OCI-LY7 (cell line): ENCODE measurements around the gene LTA4H. TPM values are rescaled to one million over a fixed set of nuclear protein-coding genes. Genes with fewer than 3 reads are reported as not detected.

Experiments used
- BruUV-seq: library from RNA; stranded (reverse); fragments of 400-500 nt; replicated peaks from 2 replicates; lab custom pipeline; 2021; lab: Mats Ljungman, UMichigan
- CTCF ChIA-PET: fragments of 300-600 bp; sonication (Branson Sonifier 250); formaldehyde crosslinking; loops from one replicate; lab custom pipeline; 2022; ENCODE audit warnings: antibody characterized with exemption; ENCODE audit not compliant: unreplicated experiment; lab: Charles Lee
- POLR2A ChIA-PET: fragments of 300-600 bp; sonication (Branson Sonifier 250); formaldehyde crosslinking; loops from one replicate; lab custom pipeline; 2022; ENCODE audit warnings: antibody characterized with exemption; lab: Charles Lee
- DNase-seq: peaks from one replicate; pipeline ENCODE4 v3.0.0-alpha.2; 2015; ENCODE audit warnings: low spot score
- H2AFZ ChIP-seq: fragments of 200-600 bp; sonication (generic), shearing (Covaris generic); 2 replicates; pipeline ENCODE4 v1.6.1; 2014; ENCODE audit warnings: mild to moderate bottlenecking, antibody characterized with exemption, low read length, moderate library complexity
- H3K27ac ChIP-seq: fragments of 200-600 bp; sonication (generic); 2 replicates; pipeline ENCODE4 v1.5.1; 2014; ENCODE audit warnings: mixed run types, low read depth, mild to moderate bottlenecking, moderate library complexity, low read length, inconsistent platforms; ENCODE audit not compliant: poor library complexity, severe bottlenecking
- H3K36me3 ChIP-seq: fragments of 200-600 bp; sonication (generic); 2 replicates; pipeline ENCODE4 v1.6.1; 2014; ENCODE audit warnings: mild to moderate bottlenecking, antibody characterized with exemption, low read length, moderate library complexity, mixed read lengths; ENCODE audit not compliant: insufficient read depth
- H3K4me1 ChIP-seq: fragments of 200-600 bp; sonication (generic); 2 replicates; pipeline ENCODE4 v1.5.1; 2014; ENCODE audit warnings: mild to moderate bottlenecking, low read length; ENCODE audit not compliant: insufficient read depth, poor library complexity, severe bottlenecking
- H3K4me2 ChIP-seq: fragments of 200-600 bp; sonication (generic); 2 replicates; pipeline ENCODE4 v1.6.1; 2014; ENCODE audit warnings: mild to moderate bottlenecking, low read length
- H3K4me3 ChIP-seq: fragments of 200-600 bp; sonication (generic); 2 replicates; pipeline ENCODE4 v1.5.1; 2014; ENCODE audit warnings: mild to moderate bottlenecking, low read depth, low read length; ENCODE audit not compliant: poor library complexity, severe bottlenecking
- H3K79me2 ChIP-seq: fragments of 200-600 bp; sonication (generic); 2 replicates; pipeline ENCODE4 v1.6.1; 2016; ENCODE audit warnings: low read depth, mild to moderate bottlenecking, low read length, moderate library complexity, mixed read lengths; ENCODE audit not compliant: insufficient read depth
- H3K9me2 ChIP-seq: fragments of 200-600 bp; sonication (generic); 2 replicates; pipeline ENCODE4 v1.6.1; 2016; ENCODE audit warnings: mild to moderate bottlenecking, low read length, mixed read lengths; ENCODE audit not compliant: insufficient read depth
- H3K9me3 ChIP-seq: fragments of 200-600 bp; sonication (generic); 2 replicates; pipeline ENCODE4 v1.6.1; 2014; ENCODE audit warnings: mild to moderate bottlenecking, mixed run types, low read length, mixed read lengths
- H4K20me1 ChIP-seq: fragments of 200-600 bp; sonication (generic); 2 replicates; pipeline ENCODE4 v1.6.1; 2014; ENCODE audit warnings: mild to moderate bottlenecking, antibody characterized with exemption, low read length, moderate library complexity, mixed read lengths; ENCODE audit not compliant: insufficient read depth
- EZH2phosphoT487 ChIP-seq: fragments of 200-600 bp; sonication (generic); IDR thresholded peaks from 2 replicates; pipeline ENCODE4 v1.6.1; 2018; ENCODE audit warnings: low read depth, borderline replicate concordance, mild to moderate bottlenecking, mixed run types, antibody characterized with exemption, low read length, moderate library complexity, mixed read lengths
- intact Hi-C: fragments of 100-400 bp; cut with micrococcal nuclease; formaldehyde crosslinking; loops from one replicate; pipeline ENCODE4 v1.10.0; 2022; ENCODE audit not compliant: unreplicated experiment
- total RNA-seq, 2 experiments: library from RNA; depleted of rRNA in 1 of 2; stranded (reverse); fragments of >200 nt in 1 of 2; shearing (Covaris generic) in 1 of 2; gene quantifications; 2 replicates each; pipeline ENCODE4 v1.2.3, GENCODE V29; 2014 to 2022
- TF ChIP-seq, protein P1 (sequence below): fragments of 200-600 bp; sonication (generic); conservative IDR thresholded peaks from 2 replicates; pipeline ENCODE4 v1.5.1; 2014; ENCODE audit warnings: mild to moderate bottlenecking, antibody characterized with exemption, low read length, moderate library complexity, mixed read lengths

The LTA4H gene
- total RNA-seq, 2 experiments from 2014 or later, result 86.7 to 122 TPM

DNA sequence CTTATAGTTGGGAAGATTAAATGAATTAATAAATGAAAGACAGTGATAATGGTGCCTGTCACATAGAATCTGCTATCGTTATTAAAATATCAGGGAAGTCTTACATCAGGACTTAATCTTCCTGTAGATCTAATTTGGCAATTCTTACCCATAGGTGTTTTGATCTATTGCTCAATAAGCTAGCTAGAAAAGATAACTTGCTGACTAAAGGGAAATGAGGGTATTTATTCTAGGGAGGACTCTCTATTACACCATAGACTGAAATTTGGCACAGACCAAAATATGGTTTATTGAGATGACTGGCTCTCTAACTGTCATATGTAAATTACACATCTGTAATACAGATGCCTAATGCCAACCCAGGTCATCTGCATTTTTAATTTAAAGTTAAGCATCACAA is 50.7 kb downstream of the LTA4H start:
- intact Hi-C loops, result no loop called here
- CTCF ChIA-PET, result no interaction called here
- BruUV-seq, result no TSS peak

DNA sequence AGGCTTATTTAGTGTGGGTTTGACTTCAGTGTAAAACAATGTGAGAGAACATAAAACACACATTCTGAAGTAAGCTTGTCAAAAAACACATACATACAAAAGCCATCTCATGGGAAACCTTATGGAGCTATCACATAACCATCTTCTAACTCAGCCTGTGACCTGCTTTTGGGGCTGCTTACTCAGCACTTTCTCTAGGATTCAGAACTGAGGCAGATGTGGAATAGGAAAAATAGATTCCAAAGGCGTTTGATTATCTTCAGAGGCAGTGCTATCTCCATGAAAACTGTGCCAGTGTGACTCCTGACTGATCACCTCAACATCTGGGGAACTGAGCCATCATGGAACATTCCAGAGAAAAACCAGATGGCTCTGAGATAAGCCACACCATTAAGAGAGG is 52.8 kb downstream of the LTA4H start:
- POLR2A ChIA-PET, result no interaction called here
- no peak overlapping the region for H2AFZ ChIP-seq
- H3K4me1 ChIP-seq, result no peaks in the 10 kb centered on the region
- H4K20me1 ChIP-seq, result no peaks in the 10 kb centered on the region
- H3K79me2 ChIP-seq, result no peaks in the 10 kb centered on the region
- CTCF ChIA-PET, result no interaction called here
- no peak for DNase-seq
- H3K9me2 ChIP-seq, result no peaks in the 10 kb centered on the region
- intact Hi-C loops, result no loop called here
- no peaks in the 10 kb centered on the region for H3K9me3 ChIP-seq
- H3K4me2 ChIP-seq, result no peak overlapping the region
- H3K36me3 ChIP-seq, result no peaks in the 10 kb centered on the region
- H3K27ac ChIP-seq, result no peak overlapping the region
- no TSS peak for BruUV-seq
- no peak overlapping the region for H3K4me3 ChIP-seq
- no peak for TF ChIP-seq EZH2phosphoT487

More for the DNA sequence above, 50.7 kb downstream of the LTA4H start:
- TF ChIP-seq EZH2phosphoT487, result no peak
- TF ChIP-seq, protein P1, sequence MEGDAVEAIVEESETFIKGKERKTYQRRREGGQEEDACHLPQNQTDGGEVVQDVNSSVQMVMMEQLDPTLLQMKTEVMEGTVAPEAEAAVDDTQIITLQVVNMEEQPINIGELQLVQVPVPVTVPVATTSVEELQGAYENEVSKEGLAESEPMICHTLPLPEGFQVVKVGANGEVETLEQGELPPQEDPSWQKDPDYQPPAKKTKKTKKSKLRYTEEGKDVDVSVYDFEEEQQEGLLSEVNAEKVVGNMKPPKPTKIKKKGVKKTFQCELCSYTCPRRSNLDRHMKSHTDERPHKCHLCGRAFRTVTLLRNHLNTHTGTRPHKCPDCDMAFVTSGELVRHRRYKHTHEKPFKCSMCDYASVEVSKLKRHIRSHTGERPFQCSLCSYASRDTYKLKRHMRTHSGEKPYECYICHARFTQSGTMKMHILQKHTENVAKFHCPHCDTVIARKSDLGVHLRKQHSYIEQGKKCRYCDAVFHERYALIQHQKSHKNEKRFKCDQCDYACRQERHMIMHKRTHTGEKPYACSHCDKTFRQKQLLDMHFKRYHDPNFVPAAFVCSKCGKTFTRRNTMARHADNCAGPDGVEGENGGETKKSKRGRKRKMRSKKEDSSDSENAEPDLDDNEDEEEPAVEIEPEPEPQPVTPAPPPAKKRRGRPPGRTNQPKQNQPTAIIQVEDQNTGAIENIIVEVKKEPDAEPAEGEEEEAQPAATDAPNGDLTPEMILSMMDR, result no peak
- no peak for DNase-seq
- POLR2A ChIA-PET, result no interaction called here
- H3K4me3 ChIP-seq, result no peak overlapping the region
- no peaks in the 10 kb centered on the region for H4K20me1 ChIP-seq
- no peaks in the 10 kb centered on the region for H3K9me3 ChIP-seq
- H3K4me1 ChIP-seq, result no peaks in the 10 kb centered on the region
- no peak overlapping the region for H3K4me2 ChIP-seq
- no peaks in the 10 kb centered on the region for H3K79me2 ChIP-seq
- no peak overlapping the region for H3K27ac ChIP-seq
- no peak overlapping the region for H2AFZ ChIP-seq
- H3K36me3 ChIP-seq, result no peaks in the 10 kb centered on the region
- no peaks in the 10 kb centered on the region for H3K9me2 ChIP-seq

DNA sequence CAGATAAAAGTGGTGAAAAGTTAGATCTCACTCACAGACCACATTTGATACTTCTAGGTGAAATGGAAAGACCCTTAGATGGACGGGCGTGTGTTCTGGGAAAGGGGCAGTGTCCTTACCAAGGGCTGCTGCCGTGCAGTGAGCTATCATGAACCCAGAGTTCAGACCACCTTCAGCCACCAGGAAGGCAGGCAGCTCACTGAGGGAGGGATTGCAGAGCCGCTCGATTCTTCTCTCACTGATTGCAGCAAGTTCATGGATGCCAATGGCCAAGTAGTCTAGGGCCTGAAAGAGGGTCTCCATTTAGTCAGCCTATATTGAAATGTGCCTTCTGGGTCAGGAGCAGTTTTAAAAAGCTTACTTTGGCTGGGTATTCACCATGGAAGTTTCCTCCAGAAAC is 55.0 kb downstream of the LTA4H start:
- Histone ChIP-seq H3K4me3 (no peak overlapping the region), H3K79me2 (no peaks in the 10 kb centered on the region), H3K27ac (no peak overlapping the region), H2AFZ (no peak overlapping the region), H3K9me2 (no peaks in the 10 kb centered on the region), H3K4me1 (no peaks in the 10 kb centered on the region), H3K4me2 (no peak overlapping the region), H3K36me3 (no peaks in the 10 kb centered on the region), H4K20me1 (no peaks in the 10 kb centered on the region), H3K9me3 (no peaks in the 10 kb centered on the region)
- DNase-seq, result no peak
- ChIA-PET POLR2A (interaction anchor here (0.6 to 1.1 kb wide), 5 partner anchors 39 to 1334 kb away, joined by 3 to 7 read pairs (median 5); partner anchors contain the start of gene CCDC38), CTCF (no interaction called here)
- no peak for TF ChIP-seq EZH2phosphoT487
- TF ChIP-seq, protein P1, result no peak
- intact Hi-C loops, result no loop called here
- no TSS peak for BruUV-seq
